SJSA1 (cell line): ENCODE measurements around the gene PLRG1. TPM values are rescaled to one million over a fixed set of nuclear protein-coding genes. Genes with fewer than 3 reads are reported as not detected.

ENCODE experiments used
- DNase-seq, 2 experiments: peaks; one replicate each; pipeline ENCODE4 v3.0.0-alpha.2; 2015 to 2020; ENCODE audit warnings: low spot score in 2 of 2, low read depth in 1 of 2
- H3K27ac ChIP-seq: fragments of 250-450 bp; sonication (Bioruptor Pico); 2 replicates; pipeline ENCODE4 v1.5.1; 2020; ENCODE audit warnings: mild to moderate bottlenecking, moderate library complexity
- H3K27me3 ChIP-seq: fragments of 250-450 bp; sonication (Bioruptor Pico); replicated peaks from 2 replicates; pipeline ENCODE4 v1.5.1; 2020; ENCODE audit warnings: mild to moderate bottlenecking, moderate library complexity
- H3K36me3 ChIP-seq: fragments of 250-450 bp; sonication (Bioruptor Pico); 2 replicates; pipeline ENCODE4 v1.5.1; 2020; ENCODE audit warnings: mild to moderate bottlenecking
- H3K4me1 ChIP-seq: fragments of 250-450 bp; sonication (Bioruptor Pico); replicated peaks from 2 replicates; pipeline ENCODE4 v1.6.1; 2021; ENCODE audit warnings: mild to moderate bottlenecking
- H3K4me3 ChIP-seq: fragments of 250-450 bp; sonication (Bioruptor Pico); 2 replicates; pipeline ENCODE4 v1.5.1; 2020; ENCODE audit warnings: mild to moderate bottlenecking
- H3K9me3 ChIP-seq: fragments of 250-450 bp; sonication (Bioruptor Pico); replicated peaks from 2 replicates; pipeline ENCODE4 v1.5.1; 2020; ENCODE audit warnings: mild to moderate bottlenecking
- total RNA-seq: library from RNA; depleted of rRNA; stranded (reverse); fragments of >200 nt; shearing (Covaris generic); gene quantifications from 2 replicates; pipeline ENCODE4 v1.2.3, GENCODE V29; 2014

The PLRG1 gene
- total RNA-seq, 1 experiment from 2014 or later: 84.1 TPM

DNA sequence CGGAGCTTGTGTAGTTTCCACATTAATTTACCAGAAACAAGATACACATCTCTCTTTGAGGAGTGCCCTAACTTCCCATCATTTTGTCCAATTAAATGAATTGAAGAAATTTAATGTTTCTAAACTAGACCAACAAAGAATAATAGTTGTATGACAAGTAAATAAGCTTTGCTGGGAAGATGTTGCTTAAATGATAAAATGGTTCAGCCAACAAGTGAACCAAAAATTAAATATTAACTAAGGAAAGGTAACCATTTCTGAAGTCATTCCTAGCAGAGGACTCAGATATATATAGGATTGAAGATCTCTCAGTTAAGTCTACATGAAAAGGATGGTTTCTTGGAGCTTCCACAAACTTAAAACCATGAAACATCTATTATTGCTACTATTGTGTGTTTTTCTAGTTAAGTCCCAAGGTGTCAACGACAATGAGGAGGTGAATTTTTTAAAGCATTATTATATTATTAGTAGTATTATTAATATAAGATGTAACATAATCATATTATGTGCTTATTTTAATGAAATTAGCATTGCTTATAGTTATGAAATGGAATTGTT is 12.6 kb upstream of the PLRG1 start, which contains the start of gene FGB:
Gene FGB, plus strand, starts transcription at position 315 of the 558 bp plus-strand sequence. Its CDS starts 8 bp downstream, at position 323.
- no peak for DNase-seq
- no peaks in the 10 kb centered on the region for H3K4me1 ChIP-seq
- H3K9me3 ChIP-seq: no peaks in the 10 kb centered on the region
- peaks cover 11% of the 10 kb centered on the region for H3K27me3 ChIP-seq
- no peaks in the 10 kb centered on the region for H3K36me3 ChIP-seq
- no peak within 1 kb of the TSS for H3K27ac ChIP-seq
- no peak within 1 kb of the TSS for H3K4me3 ChIP-seq

GRCh38 chr4:154560824-154561231 is 10.6 kb upstream of the PLRG1 start:
- Histone ChIP-seq H3K36me3 (no peaks in the 10 kb centered on the region), H3K9me3 (no peaks in the 10 kb centered on the region), H3K4me3 (no peak overlapping the region), H3K4me1 (no peaks in the 10 kb centered on the region), H3K27ac (no peak overlapping the region), H3K27me3 (peaks cover 11% of the 10 kb centered on the region)
- DNase-seq: no peak

DNA sequence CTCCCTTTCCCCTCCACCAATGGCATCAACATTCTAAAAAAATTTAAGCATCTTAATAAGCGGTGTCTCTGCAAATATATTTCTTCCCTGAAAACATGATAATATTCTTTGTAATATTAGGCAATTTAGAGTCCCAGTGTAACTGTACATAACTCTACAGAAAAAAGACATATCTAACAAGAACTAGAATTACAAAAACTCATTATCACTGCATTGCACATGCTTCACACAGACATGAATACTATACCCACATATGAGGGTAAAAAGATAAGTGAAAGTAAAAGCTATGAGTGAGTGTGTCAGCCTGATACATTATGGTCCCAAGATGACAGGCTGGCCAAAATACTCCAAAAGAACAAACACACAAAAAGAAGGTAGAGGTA is 10.2 kb upstream of the PLRG1 start:
- Histone ChIP-seq H3K36me3 (no peaks in the 10 kb centered on the region), H3K4me1 (no peaks in the 10 kb centered on the region), H3K27ac (no peak overlapping the region), H3K9me3 (no peaks in the 10 kb centered on the region), H3K27me3 (peaks cover 11% of the 10 kb centered on the region), H3K4me3 (no peak overlapping the region)
- no peak for DNase-seq

DNA sequence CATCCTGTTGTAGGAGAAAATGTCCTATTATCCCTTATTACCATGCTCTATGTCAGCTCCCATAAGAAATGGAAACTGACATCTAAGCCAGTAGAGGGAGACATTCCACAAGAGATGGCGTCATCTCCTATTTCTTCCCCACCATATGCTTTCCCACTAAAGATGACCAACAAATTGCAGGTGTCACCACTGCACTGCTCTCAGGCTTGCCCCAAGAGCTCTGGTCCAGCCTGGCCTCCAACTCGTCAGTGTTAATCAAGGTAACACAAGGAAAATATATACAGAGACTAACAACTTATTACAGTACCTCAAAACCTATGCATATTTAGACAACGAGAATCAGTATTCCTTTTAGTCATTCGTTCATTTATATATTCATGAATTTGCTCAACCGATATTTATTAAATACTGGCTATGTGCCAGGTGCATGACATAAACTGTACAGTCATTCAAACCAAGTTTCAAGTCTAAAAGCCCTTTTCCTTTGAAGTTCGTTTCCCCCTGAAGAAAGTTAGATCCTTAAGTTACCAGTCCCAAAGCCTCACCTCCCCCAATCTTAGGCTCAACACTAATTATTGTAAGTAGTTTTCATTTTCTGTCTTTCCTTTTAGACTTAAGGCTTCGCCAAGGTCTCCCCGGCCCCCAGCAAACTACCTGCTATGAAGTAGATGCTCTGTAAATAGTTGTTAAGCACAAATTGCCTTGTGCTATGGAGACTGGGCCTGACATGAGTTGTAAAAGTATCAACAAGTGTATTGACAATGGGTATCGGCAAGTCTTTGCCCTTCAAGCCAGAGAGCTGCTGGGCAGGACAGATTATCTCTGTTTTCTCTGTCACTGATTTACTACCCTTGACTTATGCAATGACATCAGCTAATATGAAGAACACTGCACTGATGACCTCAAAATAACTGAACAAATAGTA is 9.6 kb upstream of the PLRG1 start:
- Histone ChIP-seq H3K4me1 (no peaks in the 10 kb centered on the region), H3K27ac (no peak overlapping the region), H3K9me3 (no peaks in the 10 kb centered on the region), H3K4me3 (no peak overlapping the region), H3K27me3 (peaks cover 8% of the 10 kb centered on the region), H3K36me3 (no peaks in the 10 kb centered on the region)
- DNase-seq: peak in 1 of 2 experiments; percentile 15

- no peak for DNase-seq
- no peaks in the 10 kb centered on the region for H3K4me1 ChIP-seq
- peaks cover 8% of the 10 kb centered on the region; the same call in 1 of the 2 replicates for H3K27me3 ChIP-seq
- H3K27ac ChIP-seq: no peak overlapping the region
- no peak overlapping the region for H3K4me3 ChIP-seq
- no peaks in the 10 kb centered on the region for H3K9me3 ChIP-seq
- no peaks in the 10 kb centered on the region for H3K36me3 ChIP-seq
Measured at GRCh38 chr4:154559141-154559493, 8.9 kb upstream of the PLRG1 start.

DNA sequence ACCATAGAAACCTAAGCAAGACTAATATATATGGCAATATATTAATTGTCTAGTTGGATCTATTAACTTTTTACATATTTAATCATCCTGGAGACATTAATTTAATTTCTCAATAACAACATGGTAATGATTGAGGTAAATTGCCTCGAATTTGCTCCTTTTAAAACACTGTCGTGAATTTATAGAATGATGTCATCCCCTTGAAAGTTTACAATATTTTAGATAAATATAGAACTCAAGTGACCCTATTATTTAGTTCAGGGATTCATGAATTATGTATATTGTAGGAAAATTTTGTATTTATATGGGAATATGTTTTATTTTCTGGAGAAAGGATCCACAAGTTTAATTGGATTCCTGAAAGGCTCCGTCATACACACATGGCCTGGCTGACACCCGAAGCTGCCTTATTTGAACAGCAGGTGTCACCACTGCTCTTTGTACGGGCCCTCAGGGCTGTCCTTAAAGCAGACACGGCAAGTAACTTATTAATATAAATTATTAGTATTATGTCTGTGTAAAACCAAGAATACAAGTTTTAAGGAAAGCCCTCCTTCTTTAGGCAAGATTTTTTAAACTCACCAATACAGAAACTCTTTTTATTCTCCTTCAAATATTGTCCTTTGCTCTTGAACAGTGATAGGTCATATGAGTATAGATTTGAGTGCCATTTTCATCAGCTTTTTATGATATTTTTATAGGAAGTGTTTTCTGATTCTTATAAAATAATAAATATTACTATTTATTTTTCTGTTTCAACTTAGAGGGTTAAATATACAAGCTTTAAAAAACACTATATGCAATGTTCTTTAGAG is 1.9 kb upstream of the PLRG1 start:
- no peak overlapping the region for H3K27ac ChIP-seq
- H3K9me3 ChIP-seq: no peaks in the 10 kb centered on the region
- H3K27me3 ChIP-seq: no peaks in the 10 kb centered on the region
- peaks cover 14% of the 10 kb centered on the region for H3K36me3 ChIP-seq
- peak; percentile 15 to 61 for DNase-seq
- no peak overlapping the region for H3K4me3 ChIP-seq
- peaks cover 8% of the 10 kb centered on the region for H3K4me1 ChIP-seq

DNA sequence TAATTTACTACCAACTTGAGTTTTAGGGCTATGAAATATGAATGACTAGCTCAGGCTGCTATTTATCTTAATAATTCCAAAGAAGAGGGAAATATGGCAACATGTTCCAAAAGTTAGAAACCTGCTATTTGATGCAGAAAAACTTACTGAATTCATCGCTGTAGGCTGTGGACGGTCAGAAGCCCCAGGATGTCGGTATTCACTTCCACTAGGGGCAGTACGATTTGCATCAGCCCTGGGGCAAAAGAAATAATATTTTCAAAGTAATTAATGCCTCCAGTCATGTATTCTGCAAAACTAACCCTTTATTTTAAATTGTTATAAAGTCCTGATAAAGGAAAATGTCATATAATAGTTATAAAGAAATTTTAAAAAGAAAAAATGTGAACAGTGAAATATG is 4.5 kb downstream of the PLRG1 start:
- Histone ChIP-seq H3K27me3 (no peaks in the 10 kb centered on the region), H3K4me1 (peaks cover 8% of the 10 kb centered on the region), H3K9me3 (no peaks in the 10 kb centered on the region), H3K27ac (no peak overlapping the region), H3K4me3 (no peak overlapping the region), H3K36me3 (peaks cover 77% of the 10 kb centered on the region)
- no peak for DNase-seq

- peaks cover 97% of the 10 kb centered on the region for H3K36me3 ChIP-seq
- no peak overlapping the region for H3K4me3 ChIP-seq
Measured at GRCh38 chr4:154542271-154542879, 7.8 kb downstream of the PLRG1 start.

DNA sequence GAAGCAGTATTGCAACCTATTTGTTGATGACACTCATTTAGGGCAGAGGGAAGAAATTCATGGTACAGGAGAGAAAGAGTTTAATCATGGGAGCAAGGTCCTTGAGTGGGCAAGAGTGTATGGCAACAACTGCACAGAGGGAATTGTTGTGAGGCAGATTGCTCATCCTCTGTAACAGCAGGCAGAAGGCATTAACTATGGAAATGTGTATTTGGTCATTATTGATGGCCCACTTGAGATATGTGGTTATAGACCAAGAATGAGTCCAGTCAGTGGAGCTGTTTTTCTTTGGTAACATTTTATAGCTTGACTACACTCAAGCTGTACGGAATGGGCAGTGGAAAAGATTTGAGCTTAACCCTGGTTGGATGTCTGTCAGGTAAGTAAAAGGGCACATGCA is 15.9 kb downstream of the PLRG1 start:
- Histone ChIP-seq H3K27me3 (no peaks in the 10 kb centered on the region), H3K4me3 (no peak overlapping the region), H3K9me3 (no peaks in the 10 kb centered on the region), H3K4me1 (no peaks in the 10 kb centered on the region), H3K27ac (no peak overlapping the region), H3K36me3 (peaks cover 38% of the 10 kb centered on the region)
- DNase-seq: no peak

More at GRCh38 chr4:154542271-154542879, 7.8 kb downstream of the PLRG1 start:
- DNase-seq: no peak
- no peaks in the 10 kb centered on the region for H3K4me1 ChIP-seq
- H3K9me3 ChIP-seq: no peaks in the 10 kb centered on the region
- H3K27ac ChIP-seq: no peak overlapping the region
- H3K27me3 ChIP-seq: no peaks in the 10 kb centered on the region

DNA sequence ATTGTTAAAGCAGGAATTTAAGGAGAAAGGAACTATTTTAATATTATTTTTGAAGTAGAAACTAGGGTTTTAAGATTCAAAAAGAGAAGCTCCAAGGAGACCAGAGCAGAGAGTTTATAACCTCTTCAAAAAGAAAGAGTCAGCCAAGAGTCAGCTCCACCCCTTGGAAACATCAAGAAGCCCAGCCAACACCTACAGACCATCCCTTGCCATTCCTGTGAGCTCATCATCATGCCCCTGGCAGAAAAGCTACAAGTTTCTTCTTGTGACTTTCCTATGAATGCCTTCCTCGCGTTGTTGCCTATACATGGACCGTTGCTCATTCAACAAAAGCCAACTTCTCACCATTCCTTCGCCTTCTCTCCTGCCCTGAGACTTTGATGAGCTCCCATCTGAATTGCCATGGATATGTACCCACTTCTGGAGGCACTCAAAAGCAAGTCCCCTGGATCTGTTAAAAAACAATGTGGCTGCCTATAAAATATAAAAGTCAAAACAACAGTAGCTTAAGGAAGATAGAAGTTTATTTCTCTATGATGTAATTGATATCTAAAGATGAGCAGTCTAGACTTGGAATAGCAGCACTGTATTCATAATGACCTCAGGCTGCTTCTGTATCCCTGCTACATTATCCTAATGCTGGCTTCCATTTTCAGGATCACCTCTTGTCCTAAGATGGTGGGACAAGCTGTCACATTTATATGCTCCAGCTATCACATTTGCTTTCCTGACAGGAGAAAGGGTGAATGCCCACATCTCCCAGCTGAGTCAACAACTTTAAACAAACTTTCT is 20.3 kb downstream of the PLRG1 start:
- DNase-seq: no peak
- Histone ChIP-seq H3K9me3 (no peaks in the 10 kb centered on the region), H3K4me3 (no peak overlapping the region)

DNA sequence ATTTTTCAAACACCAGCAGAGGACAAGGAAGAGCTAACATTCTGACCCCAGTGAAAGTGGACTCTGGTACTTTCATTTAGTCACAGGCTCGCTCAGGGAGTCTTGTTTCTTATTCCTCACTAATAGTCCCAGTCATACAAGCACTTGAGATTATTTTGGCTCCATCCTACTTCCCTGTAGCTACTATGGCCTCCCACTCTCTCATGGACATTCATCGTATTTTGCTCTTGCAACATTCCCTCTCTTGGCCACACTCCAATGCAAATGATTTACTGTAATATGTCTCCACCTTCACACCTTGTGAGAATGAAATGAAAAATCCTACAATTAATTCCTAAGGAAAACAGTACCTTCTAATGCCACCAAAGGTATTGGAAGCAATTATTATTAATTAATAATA is 21.3 kb downstream of the PLRG1 start:
- Histone ChIP-seq H3K9me3 (no peaks in the 10 kb centered on the region), H3K4me3 (no peak overlapping the region), H3K4me1 (no peaks in the 10 kb centered on the region), H3K27ac (no peak overlapping the region), H3K36me3 (no peaks in the 10 kb centered on the region), H3K27me3 (no peaks in the 10 kb centered on the region)
- no peak for DNase-seq

More for the DNA sequence above, 20.3 kb downstream of the PLRG1 start:
- no peaks in the 10 kb centered on the region for H3K27me3 ChIP-seq
- H3K27ac ChIP-seq: no peak overlapping the region
- H3K4me1 ChIP-seq: no peaks in the 10 kb centered on the region
- no peaks in the 10 kb centered on the region; the same call in 1 of the 2 replicates for H3K36me3 ChIP-seq

GRCh38 chr4:154527308-154527707 is 22.9 kb downstream of the PLRG1 start:
- H3K9me3 ChIP-seq: no peaks in the 10 kb centered on the region
- no peak overlapping the region for H3K27ac ChIP-seq
- no peaks in the 10 kb centered on the region for H3K36me3 ChIP-seq
- no peak overlapping the region for H3K4me3 ChIP-seq
- no peak for DNase-seq
- H3K27me3 ChIP-seq: no peaks in the 10 kb centered on the region
- H3K4me1 ChIP-seq: no peaks in the 10 kb centered on the region

DNA sequence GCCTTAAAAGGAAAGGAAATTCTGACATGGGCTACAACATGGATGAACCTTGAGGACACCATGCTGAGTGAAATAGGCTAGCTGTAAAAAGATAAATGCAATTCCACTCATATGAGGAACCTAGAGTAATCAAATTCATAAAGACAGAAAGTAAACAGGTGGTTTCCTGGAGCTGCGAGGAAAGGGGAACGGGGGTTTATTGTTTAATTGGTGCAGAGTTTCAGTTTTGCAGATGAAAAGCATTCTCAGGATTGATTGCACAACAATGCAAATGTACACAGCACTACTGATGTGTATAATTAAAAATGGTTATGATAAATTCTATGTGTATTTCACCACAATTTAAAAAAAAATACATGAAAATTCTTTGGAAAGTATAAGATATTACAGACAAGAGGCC is 24.0 kb downstream of the PLRG1 start:
- no peaks in the 10 kb centered on the region for H3K9me3 ChIP-seq
- no peak for DNase-seq
- peaks cover 4% of the 10 kb centered on the region; the same call in 1 of the 2 replicates for H3K27me3 ChIP-seq
- H3K36me3 ChIP-seq: no peaks in the 10 kb centered on the region
- no peak overlapping the region for H3K4me3 ChIP-seq
- H3K4me1 ChIP-seq: no peaks in the 10 kb centered on the region
- no peak overlapping the region for H3K27ac ChIP-seq
